Adrenal gland (tissue), 5 donors: ENCODE data around the gene GRB10.
"Not testable (repeated sequence)": the region's sequence is repeated elsewhere in the genome, so short reads cannot be mapped to it uniquely, and the experiment has no call there.

Experiments
- POLR2A ChIP-seq, 2 donors: fragments of 450-650 bp; IDR thresholded peaks; one replicate each; pipeline ENCODE4 v1.6.1; 2017; ENCODE audit warnings: antibody characterized with exemption in 2 of 2, mild to moderate bottlenecking in 2 of 2, moderate library complexity in 1 of 2
- TF ChIP-seq, protein P1 (sequence below), 6 experiments: fragments of 450-650 bp in 4 of 6; fragments of 200-600 bp in 2 of 6; sonication (generic) in 1 of 6; IDR thresholded peaks; 1 replicate in 5 of 6; 2 replicates in 1 of 6; pipeline versions ENCODE4 v1.5.1 to v1.8.0; 2016 to 2021; ENCODE audit warnings: antibody characterized with exemption in 6 of 6, mild to moderate bottlenecking in 2 of 6, moderate library complexity in 1 of 6
- donor health status: DM: no; HTN: no; CAD: no.

DNA sequence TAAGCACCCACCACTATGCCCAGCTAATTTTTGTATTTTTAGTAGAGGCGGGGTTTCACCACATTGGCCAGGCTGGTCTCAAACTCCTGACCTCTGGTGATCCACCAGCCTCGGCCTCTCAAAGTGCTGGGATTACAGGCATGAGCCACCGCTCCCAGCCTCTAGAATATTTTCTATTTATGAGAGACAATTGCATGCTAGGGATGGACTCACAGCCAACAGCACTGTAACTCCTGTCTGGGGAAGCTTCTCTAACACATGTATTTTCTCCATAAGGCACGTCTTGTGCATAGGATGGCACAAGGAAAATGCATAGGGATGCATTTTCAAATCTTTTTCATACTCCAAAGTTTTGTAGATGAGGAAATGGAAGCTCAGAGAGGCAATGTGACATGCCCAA lies 237.1 kb downstream of the GRB10 start:
- TF ChIP-seq POLR2A (IDR thresholded peaks at IDR 0.05) = not testable (repeated sequence)
- TF ChIP-seq, protein P1, sequence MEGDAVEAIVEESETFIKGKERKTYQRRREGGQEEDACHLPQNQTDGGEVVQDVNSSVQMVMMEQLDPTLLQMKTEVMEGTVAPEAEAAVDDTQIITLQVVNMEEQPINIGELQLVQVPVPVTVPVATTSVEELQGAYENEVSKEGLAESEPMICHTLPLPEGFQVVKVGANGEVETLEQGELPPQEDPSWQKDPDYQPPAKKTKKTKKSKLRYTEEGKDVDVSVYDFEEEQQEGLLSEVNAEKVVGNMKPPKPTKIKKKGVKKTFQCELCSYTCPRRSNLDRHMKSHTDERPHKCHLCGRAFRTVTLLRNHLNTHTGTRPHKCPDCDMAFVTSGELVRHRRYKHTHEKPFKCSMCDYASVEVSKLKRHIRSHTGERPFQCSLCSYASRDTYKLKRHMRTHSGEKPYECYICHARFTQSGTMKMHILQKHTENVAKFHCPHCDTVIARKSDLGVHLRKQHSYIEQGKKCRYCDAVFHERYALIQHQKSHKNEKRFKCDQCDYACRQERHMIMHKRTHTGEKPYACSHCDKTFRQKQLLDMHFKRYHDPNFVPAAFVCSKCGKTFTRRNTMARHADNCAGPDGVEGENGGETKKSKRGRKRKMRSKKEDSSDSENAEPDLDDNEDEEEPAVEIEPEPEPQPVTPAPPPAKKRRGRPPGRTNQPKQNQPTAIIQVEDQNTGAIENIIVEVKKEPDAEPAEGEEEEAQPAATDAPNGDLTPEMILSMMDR (IDR thresholded peaks at IDR 0.05) = not testable (repeated sequence)
